ENCODE results near the gene RPS5. TPM values are rescaled to one million over a fixed set of nuclear protein-coding genes. Genes with fewer than 3 reads are reported as not detected.

Gene RPS5
- total RNA-seq, 1 experiment from 2014 or later = 1,436 TPM

GRCh38 chr19:58395220-58395978, 8.3 kb downstream of the RPS5 start, which contains the start of gene RNF225:
Gene RNF225 (plus strand): TSS chr19:58395656. CDS start chr19:58396090, 434 bp downstream.
- POLR2A ChIA-PET = interaction anchor here (0.6 to 0.9 kb wide), 2 partner anchors 13 to 33 kb away, joined by 3 read pairs; partner anchors contain the start of gene ZNF584

GRCh38 chr19:58395979-58396627, 9.0 kb downstream of the RPS5 start:
- intact Hi-C loops (cut with micrococcal nuclease; ENCODE audit: unreplicated experiment) = no loop called here
- Histone ChIP-seq H3K9me3 (no peaks in the 10 kb centered on the region), H3K36me3 (ENCODE audit: control insufficient read depth, insufficient read depth, low read length) (peaks cover 2% of the 10 kb centered on the region), H3K4me1 (peaks cover 14% of the 10 kb centered on the region), H3K27me3 (replicated peaks; ENCODE audit: control insufficient read depth, insufficient read depth, low read length) (no peaks in the 10 kb centered on the region), H3K4me3 (ENCODE audit: low read depth, low read length) (no peak overlapping the region)
- no TSS peak for BruUV-seq (replicated peaks)
- no peaks in the 10 kb centered on the region for H3K9me3 Mint-ChIP-seq (ENCODE audit: unreplicated experiment)
- no peaks in the 10 kb centered on the region for H3K27me3 Mint-ChIP-seq (ENCODE audit: insufficient read depth, unreplicated experiment)
- CTCF ChIA-PET = no interaction called here
- H3K27ac Mint-ChIP-seq (ENCODE audit: unreplicated experiment) = no peak overlapping the region
- H3K36me3 Mint-ChIP-seq (ENCODE audit: insufficient read depth, unreplicated experiment) = peaks cover 77% of the 10 kb centered on the region
- no peak overlapping the region for H3K4me3 Mint-ChIP-seq (ENCODE audit: unreplicated experiment)
- H3K4me1 Mint-ChIP-seq (ENCODE audit: low read depth, unreplicated experiment) = peaks cover 8% of the 10 kb centered on the region
- no peak for DNase-seq
- POLR2A ChIA-PET = interaction anchor here (0.6 kb wide), 1 partner anchor 34 kb away, joined by 3 read pairs; no protein-coding TSS in a partner anchor
- TF ChIP-seq, protein P1, sequence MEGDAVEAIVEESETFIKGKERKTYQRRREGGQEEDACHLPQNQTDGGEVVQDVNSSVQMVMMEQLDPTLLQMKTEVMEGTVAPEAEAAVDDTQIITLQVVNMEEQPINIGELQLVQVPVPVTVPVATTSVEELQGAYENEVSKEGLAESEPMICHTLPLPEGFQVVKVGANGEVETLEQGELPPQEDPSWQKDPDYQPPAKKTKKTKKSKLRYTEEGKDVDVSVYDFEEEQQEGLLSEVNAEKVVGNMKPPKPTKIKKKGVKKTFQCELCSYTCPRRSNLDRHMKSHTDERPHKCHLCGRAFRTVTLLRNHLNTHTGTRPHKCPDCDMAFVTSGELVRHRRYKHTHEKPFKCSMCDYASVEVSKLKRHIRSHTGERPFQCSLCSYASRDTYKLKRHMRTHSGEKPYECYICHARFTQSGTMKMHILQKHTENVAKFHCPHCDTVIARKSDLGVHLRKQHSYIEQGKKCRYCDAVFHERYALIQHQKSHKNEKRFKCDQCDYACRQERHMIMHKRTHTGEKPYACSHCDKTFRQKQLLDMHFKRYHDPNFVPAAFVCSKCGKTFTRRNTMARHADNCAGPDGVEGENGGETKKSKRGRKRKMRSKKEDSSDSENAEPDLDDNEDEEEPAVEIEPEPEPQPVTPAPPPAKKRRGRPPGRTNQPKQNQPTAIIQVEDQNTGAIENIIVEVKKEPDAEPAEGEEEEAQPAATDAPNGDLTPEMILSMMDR (IDR thresholded peaks at IDR 0.05; ENCODE audit: insufficient read depth in 1 of 2, low read depth in 1 of 2, low read length in 1 of 2, severe bottlenecking in 1 of 2, unreplicated experiment in 1 of 2) = no peak

More at GRCh38 chr19:58395220-58395978, 8.3 kb downstream of the RPS5 start, which contains the start of gene RNF225:
- Histone ChIP-seq H3K9me3 (no peaks in the 10 kb centered on the region), H3K27me3 (replicated peaks; ENCODE audit: control insufficient read depth, insufficient read depth, low read length) (no peaks in the 10 kb centered on the region), H3K4me3 (ENCODE audit: low read depth, low read length) (no peak within 1 kb of the TSS), H3K4me1 (peaks cover 9% of the 10 kb centered on the region), H3K36me3 (ENCODE audit: control insufficient read depth, insufficient read depth, low read length) (peaks cover 2% of the 10 kb centered on the region)
- no TSS peak for BruUV-seq (replicated peaks)
- TF ChIP-seq, protein P1 (IDR thresholded peaks at IDR 0.05; ENCODE audit: insufficient read depth in 1 of 2, low read depth in 1 of 2, low read length in 1 of 2, severe bottlenecking in 1 of 2, unreplicated experiment in 1 of 2) = no peak
- Mint-ChIP-seq H3K36me3 (ENCODE audit: insufficient read depth, unreplicated experiment) (peaks cover 77% of the 10 kb centered on the region), H3K4me3 (ENCODE audit: unreplicated experiment) (no peak within 1 kb of the TSS), H3K27ac (ENCODE audit: unreplicated experiment) (peak within 1 kb of the TSS; percentile 76), H3K9me3 (ENCODE audit: unreplicated experiment) (no peaks in the 10 kb centered on the region), H3K27me3 (ENCODE audit: insufficient read depth, unreplicated experiment) (no peaks in the 10 kb centered on the region), H3K4me1 (ENCODE audit: low read depth, unreplicated experiment) (peaks cover 7% of the 10 kb centered on the region)
- intact Hi-C loops (cut with micrococcal nuclease; ENCODE audit: unreplicated experiment) = no loop called here
- peak; percentile 72 to 77 for DNase-seq
- CTCF ChIA-PET = no interaction called here

DNA sequence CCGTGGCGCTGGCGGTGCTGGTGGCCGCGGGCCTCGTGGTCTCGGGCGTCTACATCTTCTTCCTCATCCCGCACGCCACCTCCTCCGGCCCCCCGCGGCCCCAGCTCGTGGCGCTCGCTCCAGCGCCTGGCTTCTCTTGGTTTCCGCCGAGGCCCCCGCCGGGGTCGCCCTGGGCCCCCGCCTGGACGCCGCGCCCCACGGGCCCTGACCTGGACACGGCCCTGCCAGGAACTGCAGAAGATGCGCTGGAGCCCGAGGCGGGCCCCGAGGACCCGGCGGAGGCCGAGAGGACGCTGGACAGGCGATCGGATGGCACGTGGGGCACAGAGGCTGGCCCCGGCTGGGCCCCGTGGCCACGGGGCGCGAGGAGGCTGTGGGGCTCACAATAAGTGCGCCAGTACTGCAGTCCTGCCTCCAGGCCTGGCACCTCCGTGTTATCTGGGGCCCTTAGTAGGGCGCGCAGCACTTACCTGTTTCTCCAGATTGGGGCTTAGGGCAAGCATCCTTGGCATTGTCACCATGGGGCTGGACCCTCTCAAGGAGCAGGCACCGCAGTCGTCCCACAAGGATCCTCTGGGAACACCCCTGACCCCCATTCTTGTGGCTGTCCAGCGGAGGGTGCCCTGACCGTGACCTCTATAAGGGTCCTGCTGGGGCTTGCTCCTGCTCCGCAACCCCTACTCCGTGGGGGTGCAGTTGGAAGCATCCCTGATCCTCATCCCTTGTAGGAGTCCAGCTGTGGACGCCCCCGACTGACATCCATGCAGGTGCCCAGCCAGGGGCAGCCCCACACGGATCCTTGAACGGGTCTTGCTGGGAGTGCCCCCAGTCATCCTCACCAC, 9.8 kb downstream of the RPS5 start:
- Mint-ChIP-seq H3K4me3 (ENCODE audit: unreplicated experiment) (no peak overlapping the region), H3K27ac (ENCODE audit: unreplicated experiment) (no peak overlapping the region), H3K27me3 (ENCODE audit: insufficient read depth, unreplicated experiment) (no peaks in the 10 kb centered on the region), H3K4me1 (ENCODE audit: low read depth, unreplicated experiment) (peaks cover 11% of the 10 kb centered on the region), H3K9me3 (ENCODE audit: unreplicated experiment) (no peaks in the 10 kb centered on the region), H3K36me3 (ENCODE audit: insufficient read depth, unreplicated experiment) (peaks cover 74% of the 10 kb centered on the region)
- Histone ChIP-seq H3K9me3 (no peaks in the 10 kb centered on the region), H3K4me1 (peaks cover 14% of the 10 kb centered on the region), H3K4me3 (ENCODE audit: low read depth, low read length) (no peak overlapping the region), H3K36me3 (ENCODE audit: control insufficient read depth, insufficient read depth, low read length) (peaks cover 2% of the 10 kb centered on the region), H3K27me3 (replicated peaks; ENCODE audit: control insufficient read depth, insufficient read depth, low read length) (no peaks in the 10 kb centered on the region)
- TF ChIP-seq, protein P1 (IDR thresholded peaks at IDR 0.05; ENCODE audit: insufficient read depth in 1 of 2, low read depth in 1 of 2, low read length in 1 of 2, severe bottlenecking in 1 of 2, unreplicated experiment in 1 of 2) = no peak
- CTCF ChIA-PET = no interaction called here
- DNase-seq = no peak
- intact Hi-C loops (cut with micrococcal nuclease; ENCODE audit: unreplicated experiment) = no loop called here
- POLR2A ChIA-PET = no interaction called here
- BruUV-seq (replicated peaks) = no TSS peak

Data from Caco-2 (cell line).